ENCODE results near the gene ATP2C1. TPM values are rescaled to one million over a fixed set of nuclear protein-coding genes. Genes with fewer than 3 reads are reported as not detected.
"Not testable (repeated sequence)": the region's sequence is repeated elsewhere in the genome, so short reads cannot be mapped to it uniquely, and the experiment has no call there.

ATP2C1 gene
- total and polyA plus RNA-seq, 12 donors, result 27.5 to 78.8 (median 58.4) TPM

- peaks cover 0 to 15% (median 0%) of the 10 kb centered on the region in 9 donors for H3K36me3 ChIP-seq
- H3K27me3 ChIP-seq, result no peaks in the 10 kb centered on the region
- TF ChIP-seq, protein P1, sequence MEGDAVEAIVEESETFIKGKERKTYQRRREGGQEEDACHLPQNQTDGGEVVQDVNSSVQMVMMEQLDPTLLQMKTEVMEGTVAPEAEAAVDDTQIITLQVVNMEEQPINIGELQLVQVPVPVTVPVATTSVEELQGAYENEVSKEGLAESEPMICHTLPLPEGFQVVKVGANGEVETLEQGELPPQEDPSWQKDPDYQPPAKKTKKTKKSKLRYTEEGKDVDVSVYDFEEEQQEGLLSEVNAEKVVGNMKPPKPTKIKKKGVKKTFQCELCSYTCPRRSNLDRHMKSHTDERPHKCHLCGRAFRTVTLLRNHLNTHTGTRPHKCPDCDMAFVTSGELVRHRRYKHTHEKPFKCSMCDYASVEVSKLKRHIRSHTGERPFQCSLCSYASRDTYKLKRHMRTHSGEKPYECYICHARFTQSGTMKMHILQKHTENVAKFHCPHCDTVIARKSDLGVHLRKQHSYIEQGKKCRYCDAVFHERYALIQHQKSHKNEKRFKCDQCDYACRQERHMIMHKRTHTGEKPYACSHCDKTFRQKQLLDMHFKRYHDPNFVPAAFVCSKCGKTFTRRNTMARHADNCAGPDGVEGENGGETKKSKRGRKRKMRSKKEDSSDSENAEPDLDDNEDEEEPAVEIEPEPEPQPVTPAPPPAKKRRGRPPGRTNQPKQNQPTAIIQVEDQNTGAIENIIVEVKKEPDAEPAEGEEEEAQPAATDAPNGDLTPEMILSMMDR (IDR thresholded peaks at IDR 0.05), result peak in 8 of 9 donors; percentile 57 to 80 (median 68)
- no peaks in the 10 kb centered on the region for H3K4me1 ChIP-seq
- H3K9me3 ChIP-seq, result no peaks in the 10 kb centered on the region
- no peak for ATAC-seq
- intact Hi-C loops (cut with DNase I), result loop anchor here in 4 of 10 donors (5.0 to 10.0 kb wide), 4 partner anchors 351 to 991 kb away; partner anchors contain the start of gene NUDT16 (in 1 of the 4)
- DNase-seq, result no peak
- H3K4me3 ChIP-seq, result no peak overlapping the region
- no peak overlapping the region for H3K27ac ChIP-seq
- 43 to 53% methylated on average over 1 of the region's 1 CpG for WGBS, 2 donors
These were observed 139.7 kb downstream of the ATP2C1 start for GRCh38 chr3:131033480-131034080.

GRCh38 chr3:131036200-131036816 is 142.4 kb downstream of the ATP2C1 start:
- H3K36me3 ChIP-seq, result peaks cover 0 to 4% (median 0%) of the 10 kb centered on the region in 9 donors
- no peak overlapping the region for H3K4me3 ChIP-seq
- intact Hi-C loops (cut with DNase I), result loop anchor here in 4 of 10 donors (5.0 to 10.0 kb wide), 4 partner anchors 348 to 991 kb away; partner anchors contain the start of gene NUDT16 (in 1 of the 4)
- ATAC-seq (no peak), DNase-seq (no peak)
- H3K27me3 ChIP-seq, result no peaks in the 10 kb centered on the region
- no peak overlapping the region for H3K27ac ChIP-seq
- TF ChIP-seq, protein P1 (IDR thresholded peaks at IDR 0.05), result no peak
- H3K4me1 ChIP-seq, result no peaks in the 10 kb centered on the region
- WGBS, 2 donors, result 72 to 86% methylated on average over 1 of the region's 1 CpG
- H3K9me3 ChIP-seq, result no peaks in the 10 kb centered on the region

GRCh38 chr3:131036986-131037385 is 143.1 kb downstream of the ATP2C1 start:
- ATAC-seq, result no peak
- no peak for DNase-seq
- Histone ChIP-seq H3K4me3 (no peak overlapping the region), H3K4me1 (no peaks in the 10 kb centered on the region), H3K36me3 (peaks cover 0 to 4% (median 0%) of the 10 kb centered on the region in 9 donors), H3K27ac (no peak overlapping the region), H3K9me3 (no peaks in the 10 kb centered on the region), H3K27me3 (no peaks in the 10 kb centered on the region)
- intact Hi-C loops (cut with DNase I), result loop anchor here in 4 of 10 donors (5.0 to 10.0 kb wide), 4 partner anchors 348 to 990 kb away; partner anchors contain the start of gene NUDT16 (in 1 of the 4)
- TF ChIP-seq, protein P1 (IDR thresholded peaks at IDR 0.05), result no peak
- WGBS, 2 donors, result 73 to 81% methylated on average over 5 of the region's 5 CpGs

DNA sequence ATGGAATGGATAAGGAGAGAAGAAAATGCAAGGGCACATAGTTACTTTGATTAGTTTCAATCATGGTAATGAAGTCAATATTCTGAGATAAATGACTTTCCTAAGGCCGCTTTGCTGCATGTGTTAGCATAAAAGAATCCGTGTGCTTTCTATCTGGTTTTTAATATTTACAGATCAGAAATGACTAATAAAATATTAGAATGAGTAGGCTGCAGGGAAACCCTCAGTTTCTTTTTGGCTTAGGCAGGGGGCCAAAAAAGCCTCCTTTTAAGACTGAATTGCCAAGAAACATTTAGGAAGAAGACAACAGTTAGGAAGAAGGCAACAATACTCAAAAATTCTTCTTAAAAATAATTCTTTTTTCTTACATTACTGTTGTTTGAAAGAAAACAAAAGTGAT is 144.4 kb downstream of the ATP2C1 start:
- no peak for ATAC-seq
- Histone ChIP-seq H3K36me3 (no peaks in the 10 kb centered on the region), H3K4me3 (no peak overlapping the region), H3K27ac (no peak overlapping the region), H3K4me1 (no peaks in the 10 kb centered on the region), H3K27me3 (no peaks in the 10 kb centered on the region), H3K9me3 (peaks cover 0 to 2% (median 0%) of the 10 kb centered on the region in 11 donors)
- intact Hi-C loops (cut with DNase I), result loop anchor here in 4 of 10 donors (5.0 to 10.0 kb wide), 4 partner anchors 346 to 989 kb away; partner anchors contain the start of gene NUDT16 (in 1 of the 4)
- WGBS, 2 donors, result 87 to 91% methylated on average over 2 of the region's 2 CpGs
- no peak for DNase-seq
- TF ChIP-seq, protein P1 (IDR thresholded peaks at IDR 0.05), result no peak

DNA sequence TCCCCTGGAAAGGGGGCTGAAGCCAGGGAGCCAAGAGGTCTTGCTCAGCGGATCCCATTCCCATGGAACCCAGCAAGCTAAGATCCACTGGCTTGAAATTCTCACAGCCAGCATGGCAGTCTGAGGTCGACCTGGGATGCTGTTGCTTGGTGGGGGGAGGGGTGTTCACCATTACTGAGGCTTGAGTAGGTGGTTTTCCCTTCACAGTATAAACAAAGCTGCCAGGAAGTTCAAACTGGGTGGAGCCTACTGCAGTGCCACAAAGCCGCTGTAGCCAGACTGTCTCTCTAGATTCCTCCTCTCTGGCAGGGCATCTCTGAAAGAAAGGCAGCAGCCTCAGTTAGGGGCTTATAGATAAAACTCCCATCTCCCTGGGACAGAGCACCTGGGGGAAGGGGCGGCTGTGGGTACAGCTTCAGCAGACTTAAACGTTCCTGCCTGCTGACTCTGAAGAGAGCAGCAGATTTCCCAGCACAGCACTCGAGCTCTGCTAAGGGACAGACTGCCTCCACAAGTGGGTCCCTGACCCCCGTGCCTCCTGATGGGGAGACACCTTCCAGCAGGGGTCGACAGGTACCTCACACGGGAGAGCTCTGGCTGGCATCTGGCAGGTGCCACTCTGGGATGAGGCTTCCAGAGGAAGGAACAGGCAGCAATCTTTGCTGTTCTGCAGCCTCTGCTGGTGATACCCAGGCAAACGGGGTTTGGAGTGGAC is 148.5 kb downstream of the ATP2C1 start:
- H3K27me3 ChIP-seq, H3K27ac ChIP-seq, H3K36me3 ChIP-seq, H3K4me1 ChIP-seq, ATAC-seq, H3K4me3 ChIP-seq, DNase-seq: not testable (repeated sequence)
- H3K9me3 ChIP-seq, result peaks cover 0 to 12% (median 0%) of the 10 kb centered on the region in 11 donors
- intact Hi-C loops (cut with DNase I), result loop anchor here in 2 of 10 donors (10.0 kb wide), 2 partner anchors 992 to 1142 kb away; partner anchors contain the start of gene CPNE4 (in 1 of the 2)
- WGBS, 2 donors, result 82 to 84% methylated on average over 10 of the region's 10 CpGs
